ENCODE measurements around the gene XPNPEP2. TPM values are rescaled to one million over a fixed set of nuclear protein-coding genes. Genes with fewer than 3 reads are reported as not detected.

The XPNPEP2 gene
- total RNA-seq, 1 experiment from 2014 or later, result not detected

GRCh38 chrX:129781680-129782495 is 43.1 kb downstream of the XPNPEP2 start:
- no peak for DNase-seq
- ChIA-PET POLR2A (ENCODE audit: unreplicated experiment) (no interaction called here), CTCF (no interaction called here)
- intact Hi-C loops (cut with micrococcal nuclease; ENCODE audit: unreplicated experiment), result no loop called here
- Histone ChIP-seq H3K27me3 (ENCODE audit: insufficient read depth, low read depth) (no peaks in the 10 kb centered on the region), H3K4me2 (no peak overlapping the region), H4K20me1 (ENCODE audit: insufficient read depth) (no peaks in the 10 kb centered on the region), H3K79me2 (ENCODE audit: low read depth) (no peaks in the 10 kb centered on the region), H3K9me3 (ENCODE audit: insufficient read depth, low read depth) (no peaks in the 10 kb centered on the region), H3K4me1 (replicated peaks; ENCODE audit: insufficient read depth) (no peaks in the 10 kb centered on the region), H3K27ac (no peak overlapping the region), H3K36me3 (ENCODE audit: low read depth) (no peaks in the 10 kb centered on the region), H2AFZ (no peak overlapping the region), H3F3A (ENCODE audit: insufficient read depth, low read depth) (no peaks in the 10 kb centered on the region), H3K9me2 (ENCODE audit: insufficient read depth) (no peaks in the 10 kb centered on the region), H3K4me3 (no peak overlapping the region)
- BruUV-seq (replicated peaks), result no TSS peak
- TF ChIP-seq EZH2 (IDR thresholded peaks at IDR 0.05; ENCODE audit: low read depth), result no peak
- TF ChIP-seq CTCF (conservative IDR thresholded peaks at IDR 0.05), result no peak

- Histone ChIP-seq H4K20me1 (ENCODE audit: insufficient read depth) (no peaks in the 10 kb centered on the region), H3K79me2 (ENCODE audit: low read depth) (no peaks in the 10 kb centered on the region), H3K4me2 (no peak overlapping the region), H3K36me3 (ENCODE audit: low read depth) (no peaks in the 10 kb centered on the region), H3K4me1 (replicated peaks; ENCODE audit: insufficient read depth) (no peaks in the 10 kb centered on the region), H3K4me3 (no peak overlapping the region), H3K27ac (no peak overlapping the region), H3K9me2 (ENCODE audit: insufficient read depth) (no peaks in the 10 kb centered on the region), H2AFZ (no peak overlapping the region), H3F3A (ENCODE audit: insufficient read depth, low read depth) (no peaks in the 10 kb centered on the region), H3K27me3 (ENCODE audit: insufficient read depth, low read depth) (no peaks in the 10 kb centered on the region), H3K9me3 (ENCODE audit: insufficient read depth, low read depth) (no peaks in the 10 kb centered on the region)
- intact Hi-C loops (cut with micrococcal nuclease; ENCODE audit: unreplicated experiment), result no loop called here
- TF ChIP-seq EZH2 (IDR thresholded peaks at IDR 0.05; ENCODE audit: low read depth) (no peak), CTCF (conservative IDR thresholded peaks at IDR 0.05) (no peak)
- BruUV-seq (replicated peaks), result no TSS peak
- CTCF ChIA-PET, result no interaction called here
- no peak for DNase-seq
- POLR2A ChIA-PET (ENCODE audit: unreplicated experiment), result no interaction called here
Observed at GRCh38 chrX:129782706-129783105, 43.9 kb downstream of the XPNPEP2 start.

- no peak overlapping the region for H2AFZ ChIP-seq
- ChIA-PET CTCF (no interaction called here), POLR2A (ENCODE audit: unreplicated experiment) (no interaction called here)
- no peak for DNase-seq
- no peak for TF ChIP-seq EZH2 (IDR thresholded peaks at IDR 0.05; ENCODE audit: low read depth)
- TF ChIP-seq CTCF (conservative IDR thresholded peaks at IDR 0.05), result no peak
- no peaks in the 10 kb centered on the region for H3K36me3 ChIP-seq (ENCODE audit: low read depth)
- H3K79me2 ChIP-seq (ENCODE audit: low read depth), result no peaks in the 10 kb centered on the region
- H3K9me2 ChIP-seq (ENCODE audit: insufficient read depth), result no peaks in the 10 kb centered on the region
- no peaks in the 10 kb centered on the region for H3K27me3 ChIP-seq (ENCODE audit: insufficient read depth, low read depth)
- no peak overlapping the region for H3K27ac ChIP-seq
- no peaks in the 10 kb centered on the region for H3K4me1 ChIP-seq (replicated peaks; ENCODE audit: insufficient read depth)
- H3K4me2 ChIP-seq, result no peak overlapping the region
- no TSS peak for BruUV-seq (replicated peaks)
- no peaks in the 10 kb centered on the region for H3F3A ChIP-seq (ENCODE audit: insufficient read depth, low read depth)
- H3K9me3 ChIP-seq (ENCODE audit: insufficient read depth, low read depth), result no peaks in the 10 kb centered on the region
- H4K20me1 ChIP-seq (ENCODE audit: insufficient read depth), result no peaks in the 10 kb centered on the region
- H3K4me3 ChIP-seq, result no peak overlapping the region
- intact Hi-C loops (cut with micrococcal nuclease; ENCODE audit: unreplicated experiment), result no loop called here
Observed at GRCh38 chrX:129783291-129783713, 44.5 kb downstream of the XPNPEP2 start.
